SK-N-MC (cell line): ENCODE results near the gene SPATA6L.

Experiments used
- EZH2 ChIP-seq: fragments of 200-600 bp; sonication (generic); IDR thresholded peaks from one replicate; pipeline ENCODE4 v1.6.1; 2017; ENCODE audit warnings: antibody characterized with exemption
- POLR2AphosphoS5 ChIP-seq: IDR thresholded peaks from 2 replicates; pipeline ENCODE4 v1.6.1; 2012; ENCODE audit warnings: mild to moderate bottlenecking, low read depth, low read length, borderline replicate concordance

DNA sequence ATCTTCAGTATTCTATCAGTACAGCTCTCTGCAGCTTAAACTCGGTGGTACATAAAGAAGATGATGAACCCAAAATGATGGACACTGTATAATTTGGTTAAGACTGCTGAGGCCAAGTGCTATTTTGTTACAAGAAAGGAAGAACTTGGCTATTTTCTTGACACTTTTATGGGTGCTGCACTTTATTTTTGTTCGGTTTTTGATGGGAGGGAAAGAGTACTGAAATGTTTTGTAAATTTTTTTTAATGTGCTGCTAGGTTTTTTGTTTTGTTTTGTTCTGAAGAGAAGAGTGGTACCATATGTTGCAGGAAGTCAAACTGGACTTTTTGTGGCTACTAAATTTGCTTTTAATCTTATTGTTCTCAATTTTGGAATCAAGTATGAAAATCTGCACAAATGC is 39.7 kb upstream of the SPATA6L start:
- TF ChIP-seq POLR2AphosphoS5 (no peak), EZH2 (no peak)
